H1 (cell line): ENCODE measurements around the gene FN3KRP. TPM values are rescaled to one million over a fixed set of nuclear protein-coding genes. Genes with fewer than 3 reads are reported as not detected.

Experiments
- ASH2L ChIP-seq: fragments of 200-600, 300-600 bp; sonication (generic); IDR thresholded peaks from one replicate; pipeline ENCODE4 v1.7.1; 2017; ENCODE audit warnings: low read length
- CHD7 ChIP-seq: fragments of 300-600 bp; sonication (generic); IDR thresholded peaks from 2 replicates; pipeline ENCODE4 v1.7.1; 2012; ENCODE audit warnings: low read length, moderate library complexity, mild to moderate bottlenecking, inconsistent platforms; ENCODE audit not compliant: insufficient replicate concordance
- CREB1 ChIP-seq: IDR thresholded peaks from 2 replicates; pipeline ENCODE4 v1.6.1; 2012; ENCODE audit warnings: inconsistent platforms
- EZH2 ChIP-seq: fragments of 200-600 bp; sonication (generic); IDR thresholded peaks from 2 replicates; pipeline ENCODE4 v1.7.1; 2012; ENCODE audit warnings: low read depth, mild to moderate bottlenecking, moderate library complexity, low read length, inconsistent platforms; ENCODE audit not compliant: severe bottlenecking
- PHF8 ChIP-seq: fragments of 200-600 bp; sonication (generic); conservative IDR thresholded peaks from 2 replicates; pipeline ENCODE4 v1.7.1; 2012; ENCODE audit warnings: low read depth, mild to moderate bottlenecking, inconsistent platforms, low read length, moderate library complexity
- POLR2AphosphoS5 ChIP-seq: IDR thresholded peaks from 2 replicates; pipeline ENCODE4 v1.6.1; 2011; ENCODE audit warnings: low read depth, low read length
- SIRT6 ChIP-seq: IDR thresholded peaks from one replicate; pipeline ENCODE4 v1.7.1; 2012; ENCODE audit warnings: low read length, inconsistent platforms
- SRF ChIP-seq: IDR thresholded peaks from 2 replicates; pipeline ENCODE4 v1.6.1; 2011; ENCODE audit warnings: mild to moderate bottlenecking, low read depth, low read length, moderate library complexity
- polyA plus RNA-seq, 7 experiments: library from polyadenylated mRNA; depleted of rRNA in 3 of 7; stranded (reverse) in 5 of 7; unstranded in 2 of 7; fragments of >200 nt in 5 of 7; fragments of 200-250 nt in 2 of 7; gene quantifications; 1 replicate in 5 of 7; 2 replicates in 1 of 7; 4 replicates in 1 of 7; pipeline versions ENCODE4 v1.2.1 to v1.2.3, GENCODE V29; 2011 to 2013; ENCODE audit warnings: missing spikeins in 2 of 7, mixed read lengths in 2 of 7
- total RNA-seq: library from RNA; stranded (reverse); fragmentation: NEBNext Ultra II Directional; extraction: Animal tissue kit (Norgen Biotek cat#: 25700); gene quantifications from 2 replicates; pipeline ENCODE4 v1.2.1, GENCODE V29; 2021
- TF ChIP-seq, protein P1 (sequence below): IDR thresholded peaks from 2 replicates; pipeline ENCODE4 v1.6.1; 2012; ENCODE audit warnings: low read length, inconsistent platforms

The FN3KRP gene
- total and polyA plus RNA-seq, 2 of the 8 experiments (the other 6 are each of a cell fraction or from before 2014, with no cell fraction given): 18.1 to 21.4 TPM

GRCh38 chr17:82775001-82775823, 58.7 kb downstream of the FN3KRP start (continued):
- TF ChIP-seq, protein P1, sequence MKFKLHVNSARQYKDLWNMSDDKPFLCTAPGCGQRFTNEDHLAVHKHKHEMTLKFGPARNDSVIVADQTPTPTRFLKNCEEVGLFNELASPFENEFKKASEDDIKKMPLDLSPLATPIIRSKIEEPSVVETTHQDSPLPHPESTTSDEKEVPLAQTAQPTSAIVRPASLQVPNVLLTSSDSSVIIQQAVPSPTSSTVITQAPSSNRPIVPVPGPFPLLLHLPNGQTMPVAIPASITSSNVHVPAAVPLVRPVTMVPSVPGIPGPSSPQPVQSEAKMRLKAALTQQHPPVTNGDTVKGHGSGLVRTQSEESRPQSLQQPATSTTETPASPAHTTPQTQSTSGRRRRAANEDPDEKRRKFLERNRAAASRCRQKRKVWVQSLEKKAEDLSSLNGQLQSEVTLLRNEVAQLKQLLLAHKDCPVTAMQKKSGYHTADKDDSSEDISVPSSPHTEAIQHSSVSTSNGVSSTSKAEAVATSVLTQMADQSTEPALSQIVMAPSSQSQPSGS: no peak
- TF ChIP-seq EZH2 (no peak), POLR2AphosphoS5 (no peak), SIRT6 (no peak), CREB1 (no peak), SRF (no peak), PHF8 (no peak), CHD7 (no peak), ASH2L (no peak)
